ENCODE measurements around the gene IPO5. TPM values are rescaled to one million over a fixed set of nuclear protein-coding genes. Genes with fewer than 3 reads are reported as not detected.

Gene IPO5
- total RNA-seq, 1 experiment from 2014 or later, result 342 TPM

GRCh38 chr13:97946951-97947588 is 6.4 kb upstream of the IPO5 start:
- no peak overlapping the region for H2AFZ ChIP-seq (ENCODE audit: low read length)
- H3K14ac ChIP-seq (ENCODE audit: insufficient read depth, low read length), result no peak overlapping the region
- DNase-seq, result no peak
- H3T11ph ChIP-seq (ENCODE audit: low read length), result no peak overlapping the region
- H3K27ac Mint-ChIP-seq, result no peak overlapping the region
- no peaks in the 10 kb centered on the region for H3K79me2 ChIP-seq (ENCODE audit: insufficient read depth, low read length)
- H3K79me1 ChIP-seq (ENCODE audit: insufficient read depth, low read depth, low read length, poor library complexity, severe bottlenecking), result no peaks in the 10 kb centered on the region
- H2BK15ac ChIP-seq (ENCODE audit: low read depth, low read length), result no peak overlapping the region
- TF ChIP-seq CTCF (conservative IDR thresholded peaks at IDR 0.05), result no peak
- no peak overlapping the region for H3K23ac ChIP-seq (ENCODE audit: insufficient read length, low read depth, low read length)
- H3K9ac ChIP-seq (ENCODE audit: extremely low read depth, insufficient read length, low read length), result no peak overlapping the region
- no CpG with 5 or more reads among the region's 3 CpGs for WGBS (ENCODE audit: extremely low coverage, insufficient read length, low lambda C conversion rate)
- no peaks in the 10 kb centered on the region for H4K20me1 ChIP-seq (ENCODE audit: control insufficient read depth, insufficient read depth, insufficient read length)
- H3K27me3 ChIP-seq (ENCODE audit: insufficient read depth, low read length), result no peaks in the 10 kb centered on the region
- no peak overlapping the region for H2BK20ac ChIP-seq (ENCODE audit: low read depth, low read length, poor library complexity, severe bottlenecking)
- no peak overlapping the region for H4K5ac ChIP-seq (ENCODE audit: insufficient read length, low read depth, low read length)
- H3K27ac ChIP-seq (ENCODE audit: insufficient read length, low read depth, low read length), result no peak overlapping the region
- no peak overlapping the region for H2BK120ac ChIP-seq (ENCODE audit: low read depth, low read length, poor library complexity, severe bottlenecking)
- no peak overlapping the region for H2BK12ac ChIP-seq (ENCODE audit: insufficient read length, low read depth, low read length)
- H2AK5ac ChIP-seq (ENCODE audit: insufficient read length, low read length), result no peak overlapping the region
- H3K4me1 ChIP-seq (ENCODE audit: insufficient read depth, low read length), result no peaks in the 10 kb centered on the region
- no peaks in the 10 kb centered on the region for H3K4me1 Mint-ChIP-seq
- peaks cover 4% of the 10 kb centered on the region in 3 experiments; a peak in 6 of 7 replicates for H3K36me3 Mint-ChIP-seq (ENCODE audit: insufficient read depth in 1 of 3, low read depth in 3 of 3)
- H3K9me3 ChIP-seq (ENCODE audit: control insufficient read depth, low read depth, low read length), result no peaks in the 10 kb centered on the region
- no peak overlapping the region for H4K8ac ChIP-seq (replicated peaks; ENCODE audit: insufficient read length, low read depth, low read length)
- no peaks in the 10 kb centered on the region for H3K27me3 Mint-ChIP-seq (ENCODE audit: low read depth)
- H3K4me2 ChIP-seq (ENCODE audit: insufficient read depth, insufficient read length, low read length), result no peak overlapping the region
- H4K91ac ChIP-seq (ENCODE audit: insufficient read length, low read depth, low read length), result no peak overlapping the region
- H3K18ac ChIP-seq (ENCODE audit: insufficient read length, low read depth, low read length), result no peak overlapping the region
- H3K9me3 Mint-ChIP-seq, result peaks cover 4% of the 10 kb centered on the region in 2 experiments; a peak in 4 of 5 replicates
- H2BK5ac ChIP-seq (ENCODE audit: insufficient read length, low read length), result no peak overlapping the region
- H3K23me2 ChIP-seq (ENCODE audit: insufficient read length, low read depth, low read length, poor library complexity, severe bottlenecking), result no peaks in the 10 kb centered on the region
- H3K4ac ChIP-seq (ENCODE audit: low read depth, low read length), result no peak overlapping the region
- H3K56ac ChIP-seq (ENCODE audit: insufficient read length, low read depth, low read length), result no peak overlapping the region
- no peak overlapping the region for H3K4me3 Mint-ChIP-seq

All from H9 (cell line).